HG03354 (cell line): ENCODE data around the gene UBASH3A.

Experiments
- ATAC-seq: cut with Tn5 transposase; IDR thresholded peaks from one replicate; pipeline ENCODE4 v1.9.1; 2021; ENCODE audit warnings: mild to moderate bottlenecking; ENCODE audit not compliant: unreplicated experiment, poor library complexity, severe bottlenecking

The UBASH3A gene

GRCh38 chr21:42387843-42388340 lies 15.8 kb upstream of the UBASH3A start:
- ATAC-seq, result no peak

- no peak for ATAC-seq
Observed at GRCh38 chr21:42388740-42389448, 14.8 kb upstream of the UBASH3A start.

GRCh38 chr21:42389449-42389835 lies 14.3 kb upstream of the UBASH3A start:
- ATAC-seq, result no peak

GRCh38 chr21:42390193-42390592 lies 13.5 kb upstream of the UBASH3A start:
- no peak for ATAC-seq

DNA sequence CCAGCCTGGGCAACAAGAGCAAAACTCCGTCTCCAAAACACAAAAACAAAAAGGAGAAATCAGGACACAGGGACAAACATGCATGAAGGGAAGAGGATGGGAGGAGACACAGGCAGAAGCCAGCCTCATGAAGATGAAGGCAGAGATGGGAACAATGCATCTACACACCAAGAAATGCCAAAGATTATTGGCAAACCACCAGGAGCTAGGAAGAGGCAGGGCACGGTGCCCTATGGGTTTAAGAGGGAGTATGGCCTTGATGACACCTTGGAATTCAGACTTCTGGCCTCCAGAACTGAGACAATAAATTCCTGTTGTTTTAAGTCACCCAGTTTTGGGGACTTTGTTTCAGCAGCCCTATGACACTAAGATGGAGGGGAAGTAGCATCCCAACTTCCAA lies 13.0 kb upstream of the UBASH3A start:
- no peak for ATAC-seq

GRCh38 chr21:42391297-42391696 lies 12.4 kb upstream of the UBASH3A start:
- ATAC-seq, result no peak

GRCh38 chr21:42392731-42393442 lies 10.8 kb upstream of the UBASH3A start:
- ATAC-seq, result peak; percentile 90

DNA sequence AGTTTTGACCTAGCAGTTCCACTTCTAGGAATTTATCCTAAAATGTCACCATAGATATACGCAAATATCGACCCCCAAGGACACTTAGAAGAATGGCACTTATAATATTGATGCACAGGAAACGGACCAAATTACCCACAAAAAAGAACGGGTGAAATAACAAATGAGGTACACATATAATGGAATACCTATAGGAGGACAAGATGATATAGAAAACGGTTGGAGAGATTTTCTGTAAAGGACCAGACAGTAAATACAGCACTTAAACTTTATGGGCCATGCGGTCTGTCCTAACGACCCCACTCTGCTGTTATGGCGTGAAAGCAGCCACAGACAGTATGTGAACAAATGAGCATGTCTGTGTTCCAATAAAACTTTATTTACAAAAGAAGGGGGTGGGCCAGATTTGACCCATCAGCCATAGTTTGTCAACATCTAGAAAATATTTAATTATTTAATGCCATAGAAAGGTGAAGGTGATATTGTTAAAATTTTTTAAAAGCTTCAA lies 10.2 kb upstream of the UBASH3A start:
- ATAC-seq, result peak; percentile 4

- no peak for ATAC-seq
Observed at GRCh38 chr21:42395302-42395701, 8.4 kb upstream of the UBASH3A start.

DNA sequence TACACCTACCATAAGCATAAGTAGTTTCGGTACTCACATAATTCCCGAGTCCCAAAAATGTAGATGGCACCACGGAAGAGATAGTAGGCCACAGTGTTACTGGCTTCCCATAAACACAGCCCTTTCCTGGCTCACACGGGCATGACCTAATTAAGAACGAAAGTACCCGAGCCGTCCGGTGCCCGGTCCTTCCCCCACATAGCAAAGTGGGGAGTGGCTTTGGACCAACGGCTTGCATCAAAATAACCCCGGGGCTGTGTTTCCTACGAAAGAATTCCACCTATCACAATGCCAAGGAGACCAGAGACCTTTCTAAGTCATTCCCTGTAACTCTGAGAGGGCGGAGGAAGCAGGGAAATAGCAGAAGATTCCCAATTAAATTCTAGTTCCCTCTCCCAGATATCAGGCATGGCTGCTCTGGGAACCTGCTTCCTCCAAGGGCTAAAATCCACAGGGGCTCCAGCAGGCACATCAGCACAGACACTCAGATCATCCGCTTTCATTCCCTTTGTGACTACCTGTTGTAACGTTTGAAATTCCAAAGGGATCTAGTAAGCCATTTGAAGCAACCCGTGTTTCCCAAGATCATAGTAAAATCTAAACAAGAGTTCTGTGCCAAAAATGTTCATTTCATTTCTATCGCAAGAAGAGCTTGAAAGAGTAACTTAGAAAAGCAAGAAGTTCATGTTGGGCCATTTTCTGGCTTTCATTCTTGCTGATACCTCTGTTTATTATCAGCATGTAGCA lies 7.6 kb upstream of the UBASH3A start, which contains the start of gene TMPRSS3:
Gene TMPRSS3 (minus strand): TSS at position 148 of the 747 bp plus-strand sequence. CDS start 635 bp downstream, outside the sequence.
- no peak for ATAC-seq

DNA sequence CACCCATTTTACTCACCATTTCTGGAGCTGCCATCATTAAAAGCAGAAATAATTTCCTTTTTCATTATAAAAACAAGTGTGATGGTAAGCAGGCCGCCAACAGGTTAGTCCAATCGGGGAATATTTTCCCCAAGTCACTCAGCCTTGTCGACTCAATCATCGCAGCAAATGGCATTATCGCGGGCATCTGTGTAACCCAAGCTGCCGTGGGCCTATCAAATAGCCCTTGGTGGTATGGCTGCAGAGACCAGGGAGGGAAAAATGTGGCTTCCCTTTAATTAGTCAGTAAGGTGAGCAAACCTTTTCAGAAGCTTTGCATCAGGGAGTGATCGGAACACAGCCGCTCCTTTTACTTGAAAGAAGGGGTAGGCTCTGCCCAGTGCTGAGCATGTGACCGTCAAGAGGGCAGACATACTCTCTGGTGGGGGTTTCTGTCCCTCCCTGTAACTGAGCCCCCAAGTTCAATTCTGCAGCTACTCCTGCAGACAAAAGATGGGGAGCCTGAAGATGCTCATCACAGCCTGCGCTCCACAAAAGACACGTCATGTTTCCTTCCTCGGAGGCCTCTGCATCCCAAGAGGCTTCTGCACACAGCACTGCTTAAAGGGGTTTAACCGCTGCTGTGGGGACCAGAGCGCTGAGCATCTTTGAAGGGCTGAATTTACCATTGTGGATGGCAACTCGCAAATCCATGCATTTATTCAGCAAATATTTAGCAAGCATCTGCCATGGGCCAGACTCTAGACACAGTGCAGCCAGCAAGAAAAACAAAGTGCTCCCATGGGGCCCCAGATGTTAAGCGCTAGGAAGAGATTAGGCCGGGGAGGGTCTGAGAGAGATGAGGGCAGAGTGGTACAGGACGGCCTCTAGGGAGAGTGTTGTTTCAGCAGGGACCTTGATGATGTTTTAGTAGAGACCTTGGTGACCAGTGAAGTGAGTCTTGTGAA lies 6.6 kb upstream of the UBASH3A start:
- no peak for ATAC-seq

- ATAC-seq, result no peak
Observed at GRCh38 chr21:42397746-42398394, 5.8 kb upstream of the UBASH3A start.

DNA sequence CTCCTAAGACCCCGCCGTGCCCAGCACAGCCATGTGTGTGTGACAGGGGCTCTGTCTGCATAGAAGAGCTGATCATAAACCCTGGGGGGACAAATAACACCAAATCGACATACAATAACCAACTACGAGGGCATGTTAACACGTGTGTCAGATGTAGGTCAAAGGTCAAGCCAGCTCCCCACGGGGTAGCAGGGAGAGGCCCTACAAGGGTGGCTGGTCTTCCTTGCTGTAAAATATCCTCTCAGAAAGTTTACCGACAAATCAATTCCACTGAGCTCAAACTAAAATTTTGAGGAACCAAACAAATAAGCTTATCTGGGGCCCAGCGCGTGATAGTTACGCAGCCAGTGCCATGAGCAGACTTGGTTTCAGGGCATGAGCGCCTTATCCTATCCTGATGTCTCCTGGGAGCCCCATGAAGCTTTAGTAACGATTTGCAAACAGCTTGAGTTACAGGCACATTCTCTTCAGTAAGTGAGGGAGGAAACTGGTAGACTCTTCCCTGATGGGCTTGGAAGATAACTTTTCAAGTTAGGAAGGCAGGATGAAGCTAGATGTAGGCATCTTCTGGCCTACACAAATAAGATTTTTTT lies 5.2 kb upstream of the UBASH3A start:
- ATAC-seq, result no peak

DNA sequence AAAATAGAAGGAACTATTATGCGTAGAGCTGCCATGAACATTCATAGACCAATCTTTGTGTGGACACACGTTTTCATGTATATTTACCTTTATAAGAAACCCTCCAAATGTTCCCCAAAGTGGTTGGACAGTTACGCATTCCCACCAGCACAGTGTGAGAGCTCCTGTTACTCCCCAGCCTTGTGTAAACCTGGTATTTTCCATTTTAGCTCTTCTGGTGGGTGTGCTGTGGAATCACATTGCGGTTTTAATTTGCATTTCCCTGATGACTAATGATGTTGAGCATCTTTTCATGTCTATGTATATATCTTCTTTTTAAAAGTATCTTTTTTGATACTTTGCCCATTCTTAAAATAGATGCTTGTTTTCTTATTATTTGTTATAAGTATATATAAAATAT lies 3.2 kb upstream of the UBASH3A start:
- no peak for ATAC-seq

DNA sequence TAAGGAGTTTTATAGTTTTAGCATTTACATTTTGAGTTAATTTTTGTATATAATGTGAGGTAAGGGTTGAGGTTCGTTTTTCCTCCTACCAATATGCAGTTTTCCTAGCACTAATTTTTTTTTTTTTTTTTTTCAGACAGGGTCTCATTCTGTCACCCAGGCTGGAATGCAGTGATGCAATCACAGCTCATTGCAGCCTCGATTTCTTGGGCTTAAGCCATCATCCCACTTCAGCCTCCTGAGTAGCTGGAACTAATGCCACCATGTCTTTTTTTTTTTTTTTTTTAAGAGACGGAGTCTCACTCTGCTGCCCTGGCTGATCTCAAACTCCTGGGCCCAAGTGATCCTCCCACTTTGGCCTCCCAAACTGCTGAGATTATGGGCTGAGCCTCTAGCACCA lies 2.5 kb upstream of the UBASH3A start:
- ATAC-seq, result no peak

DNA sequence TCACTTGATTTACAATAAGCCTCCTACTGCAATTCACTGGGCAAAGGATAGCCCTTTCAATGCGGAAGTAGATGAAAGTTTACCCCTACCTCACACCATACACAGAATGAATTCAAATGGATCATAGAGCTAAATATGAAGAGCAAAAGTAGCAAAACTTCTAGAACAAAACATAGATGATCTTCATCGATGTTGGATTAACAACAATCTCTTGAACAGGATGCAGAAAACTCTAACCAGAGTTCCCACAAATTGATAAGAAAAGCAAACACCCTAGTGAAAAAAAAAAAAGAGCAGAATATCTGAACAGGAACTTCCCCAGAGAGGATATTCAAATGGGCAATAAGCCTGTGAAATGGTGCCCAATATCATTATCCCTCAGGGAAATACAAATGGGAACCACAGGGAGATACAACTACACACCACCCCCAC lies 1.9 kb upstream of the UBASH3A start:
- no peak for ATAC-seq

DNA sequence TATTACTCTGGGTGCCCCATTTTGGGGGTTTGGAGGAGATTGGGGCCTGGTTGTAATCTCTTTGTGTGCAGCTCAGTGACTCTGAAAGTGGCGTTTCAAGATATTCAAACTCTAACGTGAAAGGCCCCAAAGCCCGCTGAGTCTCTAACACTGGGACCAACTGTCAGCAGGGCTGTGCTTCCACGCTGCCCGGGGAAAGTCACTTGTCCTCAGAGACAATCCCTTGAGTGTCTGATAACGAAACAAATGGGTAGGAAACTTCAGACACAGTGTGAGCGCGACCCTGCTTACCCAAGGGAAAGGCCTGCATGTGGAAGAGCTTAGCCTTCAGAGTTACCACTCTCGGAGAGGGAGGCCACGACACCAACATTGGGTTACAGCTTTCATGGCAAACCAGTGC lies 837 bp downstream of the UBASH3A start:
- no peak for ATAC-seq
